Cerebellar cortex (tissue), 1 donor: ENCODE measurements around the gene CABP7.

Experiments
- DNase-seq: peaks from one replicate; pipeline ENCODE4 v3.0.0-alpha.2; 2015; ENCODE audit warnings: low spot score

The CABP7 gene

GRCh38 chr22:29773233-29773632 is 53.4 kb downstream of the CABP7 start:
- no peak for DNase-seq

- DNase-seq, result no peak
Measured at GRCh38 chr22:29780220-29780619, 60.4 kb downstream of the CABP7 start.

- peak; percentile 25 for DNase-seq
Measured at GRCh38 chr22:29780748-29781676, 61.2 kb downstream of the CABP7 start.
